PC-9 (cell line): ENCODE measurements around the gene LRRC46.

Experiments used
- EZH2 ChIP-seq: fragments of 200-600 bp; sonication (generic); IDR thresholded peaks from 2 replicates; pipeline ENCODE4 v1.8.0; 2017; ENCODE audit warnings: antibody characterized with exemption, low read depth
- TF ChIP-seq, protein P1 (sequence below): fragments of 200-600 bp; sonication (generic); conservative IDR thresholded peaks from 2 replicates; pipeline ENCODE4 v1.6.1; 2017; ENCODE audit warnings: mixed run types, antibody characterized with exemption, mild to moderate bottlenecking, moderate library complexity

DNA sequence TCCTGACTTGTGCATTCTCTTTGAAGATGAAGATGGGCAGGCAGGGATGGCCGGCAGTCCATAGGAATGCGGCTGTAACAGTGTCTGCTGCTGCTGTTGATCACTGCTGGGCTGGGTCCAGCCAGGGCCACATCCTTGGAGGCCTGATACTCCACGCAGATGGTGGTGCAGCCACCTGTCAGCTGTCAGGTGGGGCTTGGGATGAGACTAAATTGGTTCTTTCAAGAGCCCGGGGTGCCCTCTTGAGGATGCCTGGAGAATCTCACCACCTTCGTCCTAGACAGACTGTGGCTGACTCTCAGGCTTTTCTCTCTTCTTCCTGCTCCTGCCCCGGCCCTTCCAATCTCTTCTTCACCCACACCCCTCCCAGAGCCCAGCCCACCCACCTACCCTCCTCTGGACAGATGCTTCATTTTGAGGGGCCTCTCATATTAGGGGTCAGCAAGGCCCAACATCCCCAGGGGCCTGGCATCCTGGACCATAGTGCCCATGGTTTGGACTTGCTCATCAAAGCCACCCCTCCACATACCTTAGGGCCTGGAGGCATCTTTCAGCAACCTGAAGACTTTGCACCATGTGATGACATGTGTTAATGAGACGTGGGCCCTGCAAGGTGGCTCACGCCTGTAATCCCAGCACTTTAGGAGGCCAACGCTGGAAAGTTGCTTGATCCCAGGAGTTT is 29.0 kb upstream of the LRRC46 start:
- TF ChIP-seq, protein P1, sequence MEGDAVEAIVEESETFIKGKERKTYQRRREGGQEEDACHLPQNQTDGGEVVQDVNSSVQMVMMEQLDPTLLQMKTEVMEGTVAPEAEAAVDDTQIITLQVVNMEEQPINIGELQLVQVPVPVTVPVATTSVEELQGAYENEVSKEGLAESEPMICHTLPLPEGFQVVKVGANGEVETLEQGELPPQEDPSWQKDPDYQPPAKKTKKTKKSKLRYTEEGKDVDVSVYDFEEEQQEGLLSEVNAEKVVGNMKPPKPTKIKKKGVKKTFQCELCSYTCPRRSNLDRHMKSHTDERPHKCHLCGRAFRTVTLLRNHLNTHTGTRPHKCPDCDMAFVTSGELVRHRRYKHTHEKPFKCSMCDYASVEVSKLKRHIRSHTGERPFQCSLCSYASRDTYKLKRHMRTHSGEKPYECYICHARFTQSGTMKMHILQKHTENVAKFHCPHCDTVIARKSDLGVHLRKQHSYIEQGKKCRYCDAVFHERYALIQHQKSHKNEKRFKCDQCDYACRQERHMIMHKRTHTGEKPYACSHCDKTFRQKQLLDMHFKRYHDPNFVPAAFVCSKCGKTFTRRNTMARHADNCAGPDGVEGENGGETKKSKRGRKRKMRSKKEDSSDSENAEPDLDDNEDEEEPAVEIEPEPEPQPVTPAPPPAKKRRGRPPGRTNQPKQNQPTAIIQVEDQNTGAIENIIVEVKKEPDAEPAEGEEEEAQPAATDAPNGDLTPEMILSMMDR, result peak; percentile 84
- no peak for TF ChIP-seq EZH2
